DMS114 treated with DMSO at 0.1 percent for 48 hours (cell line): ENCODE measurements around the gene KIF21A.
"Not testable (repeated sequence)": the region's sequence is repeated elsewhere in the genome, so short reads cannot be mapped to it uniquely, and the experiment has no call there.

ENCODE experiments used
- DNase-seq: peaks from one replicate; lab custom pipeline; 2025; ENCODE audit not compliant: unreplicated experiment; lab: John Stamatoyannopoulos, UW

The KIF21A gene

DNA sequence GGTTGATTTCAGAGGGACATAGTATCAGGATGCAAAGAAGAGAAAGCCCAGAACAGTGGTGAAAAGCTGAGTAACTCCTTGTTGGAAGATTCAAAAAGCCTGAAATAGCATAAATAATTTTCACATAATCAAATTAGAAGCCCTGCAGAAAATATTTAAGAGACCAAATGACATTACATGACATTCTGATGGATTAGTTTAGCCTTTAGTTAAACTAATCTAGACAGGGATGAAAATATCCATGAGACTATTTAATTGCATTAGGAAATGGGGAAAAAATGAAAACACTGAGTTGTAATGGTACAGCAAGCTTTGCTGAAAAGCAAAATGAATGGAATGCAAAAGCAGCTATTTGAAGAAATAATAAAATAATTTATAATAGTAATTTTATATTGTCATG, 91.8 kb downstream of the KIF21A start:
- DNase-seq = no peak

DNA sequence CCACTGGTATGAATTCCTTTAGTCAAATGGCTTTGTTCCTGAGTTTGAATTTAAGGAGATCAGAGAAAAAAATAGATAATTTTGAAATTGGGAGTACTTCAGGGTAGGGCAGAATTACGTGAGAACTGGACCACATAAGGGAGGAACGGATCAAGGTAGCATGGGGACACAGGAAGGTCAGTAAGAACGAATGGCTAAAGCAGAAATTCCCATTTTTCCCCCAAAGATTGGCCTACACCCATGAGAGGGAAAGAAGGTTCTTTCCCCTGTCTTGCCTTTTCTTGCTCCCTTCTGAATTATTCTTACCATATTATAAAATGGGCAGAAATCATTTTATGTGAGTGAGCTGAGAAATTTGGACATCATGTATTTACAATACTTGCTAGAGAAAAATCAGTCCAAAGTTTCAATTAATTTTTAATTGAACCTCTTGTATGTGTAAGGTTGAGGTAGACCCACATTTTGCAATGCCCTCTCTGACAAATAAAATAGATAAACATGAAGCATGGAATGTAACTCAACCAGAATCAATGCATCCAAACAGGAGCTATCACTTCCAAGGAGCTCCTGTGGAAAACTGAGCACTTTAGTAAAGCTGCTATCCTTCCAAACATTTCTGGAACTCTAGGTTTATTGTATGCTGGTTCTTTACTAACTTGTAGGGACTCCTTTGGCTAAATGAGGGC, 93.8 kb downstream of the KIF21A start:
- DNase-seq = no peak

DNA sequence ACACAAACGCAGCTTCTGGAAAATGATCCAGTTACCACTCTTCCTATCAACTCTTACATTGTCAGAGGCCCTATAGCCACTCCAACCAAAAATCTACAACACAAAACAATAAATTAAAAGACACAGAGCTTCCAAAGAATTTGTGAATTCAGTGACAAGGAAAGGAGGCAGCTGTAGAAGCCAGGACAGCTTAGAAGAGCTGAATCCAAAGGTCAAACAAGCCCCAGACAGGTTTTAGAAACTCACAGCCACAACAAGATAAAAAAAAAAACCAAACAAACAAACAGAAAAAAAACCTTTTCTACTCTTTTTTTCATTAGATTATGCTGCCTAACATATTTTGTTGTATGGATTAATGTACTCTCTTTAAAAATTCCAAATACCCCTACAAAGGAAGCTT, 94.4 kb downstream of the KIF21A start:
- no peak for DNase-seq

DNA sequence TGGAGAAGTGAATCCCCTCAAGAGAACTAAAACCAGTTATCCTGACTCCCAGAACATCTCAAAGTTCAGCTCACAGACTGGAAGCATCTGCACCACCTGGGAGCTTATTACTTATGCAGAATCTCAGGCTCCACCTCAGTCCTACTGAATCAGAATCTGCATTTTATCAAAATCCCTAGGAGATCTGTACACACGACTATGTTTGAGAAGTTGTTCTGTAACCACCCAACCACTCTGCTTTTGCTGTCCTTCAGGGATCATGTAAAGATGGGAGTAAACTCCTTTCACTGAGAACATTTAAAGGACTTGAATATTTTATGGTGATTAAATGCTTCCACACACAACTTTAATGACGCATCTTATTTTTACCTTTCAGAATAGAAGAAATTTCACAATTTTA, 98.0 kb downstream of the KIF21A start:
- no peak for DNase-seq

DNA sequence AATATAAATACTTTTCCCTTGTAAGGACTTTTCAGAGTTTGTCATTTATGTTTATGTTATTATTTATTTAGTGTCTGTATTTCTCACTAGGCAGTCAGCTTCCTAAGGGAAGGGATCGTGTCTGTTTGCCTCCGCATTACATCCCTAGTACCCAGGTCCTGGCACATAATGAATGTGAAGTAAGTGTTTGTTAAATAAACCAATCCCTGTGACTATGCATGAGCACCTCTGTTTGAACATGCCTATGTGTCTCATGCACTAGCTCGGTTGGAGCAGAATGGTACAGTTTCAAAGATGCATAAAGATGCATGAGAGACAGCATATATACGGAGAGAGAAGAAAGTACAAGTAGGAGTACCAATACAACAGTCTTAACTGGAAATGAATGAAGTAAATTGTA, 99.3 kb downstream of the KIF21A start:
- DNase-seq = no peak

- DNase-seq = no peak
Measured at GRCh38 chr12:39341761-39342160, 101.2 kb downstream of the KIF21A start.

DNA sequence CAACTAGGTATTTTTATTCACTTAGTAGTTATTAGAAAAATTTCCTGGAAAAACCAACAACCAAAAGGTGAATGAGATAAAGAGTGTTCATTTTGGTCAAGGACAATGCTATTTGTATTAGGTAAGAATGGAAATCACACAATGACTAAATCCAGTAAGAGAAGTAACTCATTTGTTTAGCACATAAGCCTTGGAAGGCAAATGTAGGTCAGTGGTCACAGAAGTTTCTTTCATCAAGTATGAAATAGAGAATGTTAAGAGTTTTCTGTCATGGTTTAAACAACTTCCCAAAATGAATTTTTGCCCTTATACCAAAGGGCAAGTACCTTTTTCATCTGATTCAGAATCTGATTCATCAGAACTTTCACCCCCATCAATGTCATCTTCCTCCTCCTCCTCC, 101.7 kb downstream of the KIF21A start:
- no peak for DNase-seq

DNA sequence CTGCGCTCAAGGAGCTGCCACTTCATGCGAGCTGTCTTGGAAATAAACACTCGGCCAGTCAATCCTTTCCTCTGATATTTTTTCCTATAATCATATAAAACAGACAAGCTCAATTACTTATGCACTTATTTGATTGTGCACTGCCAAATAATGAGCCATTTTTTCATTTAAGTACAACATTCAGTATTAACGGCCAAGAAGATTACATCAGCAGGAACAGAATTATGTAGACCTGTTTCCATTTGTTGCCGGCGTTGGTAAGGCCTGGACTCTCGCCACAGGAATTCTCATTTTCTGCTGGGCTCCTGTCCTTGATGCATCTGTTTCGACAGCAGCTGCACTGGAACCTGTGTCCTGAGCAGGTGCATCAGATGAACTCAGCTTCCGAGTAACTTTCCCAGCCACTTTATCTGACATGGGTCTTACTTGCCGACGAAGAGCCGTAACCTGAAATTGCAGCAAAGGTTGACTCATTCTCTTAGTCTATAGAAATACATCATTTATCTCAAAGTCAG, 110.2 kb downstream of the KIF21A start:
- DNase-seq = no peak

DNA sequence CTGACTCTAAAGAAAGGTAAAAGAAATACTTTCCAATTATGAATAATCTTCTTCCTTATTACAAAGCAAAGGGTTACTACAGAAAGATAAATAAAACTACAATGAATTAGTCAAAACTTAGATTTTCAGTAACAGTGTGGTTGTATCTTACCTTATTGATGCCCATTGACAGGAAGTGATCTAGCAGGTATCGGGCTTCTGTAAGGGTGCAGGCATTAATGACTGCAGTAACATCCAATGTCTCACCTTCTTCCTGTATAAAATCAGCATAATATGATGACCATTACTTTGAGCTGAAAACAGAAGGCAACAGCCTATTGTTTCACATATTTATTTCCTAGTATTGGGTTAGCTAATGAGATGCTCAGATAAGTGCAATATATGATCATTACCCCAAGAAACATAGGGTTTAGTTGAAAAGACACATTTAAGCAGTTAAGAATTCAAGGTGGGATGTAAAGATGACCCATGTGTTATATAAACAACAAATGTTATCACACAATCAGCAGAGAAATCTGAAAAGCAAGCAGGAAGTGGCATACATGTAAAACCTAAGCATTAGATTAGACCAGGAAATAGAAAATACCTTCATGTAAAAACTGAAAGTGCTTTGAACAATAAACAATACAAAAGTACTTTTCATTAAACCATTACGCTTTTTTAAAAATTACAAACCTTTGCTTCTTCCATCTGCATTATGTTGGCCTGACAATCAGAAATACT, 111.2 kb downstream of the KIF21A start:
- DNase-seq = no peak

DNA sequence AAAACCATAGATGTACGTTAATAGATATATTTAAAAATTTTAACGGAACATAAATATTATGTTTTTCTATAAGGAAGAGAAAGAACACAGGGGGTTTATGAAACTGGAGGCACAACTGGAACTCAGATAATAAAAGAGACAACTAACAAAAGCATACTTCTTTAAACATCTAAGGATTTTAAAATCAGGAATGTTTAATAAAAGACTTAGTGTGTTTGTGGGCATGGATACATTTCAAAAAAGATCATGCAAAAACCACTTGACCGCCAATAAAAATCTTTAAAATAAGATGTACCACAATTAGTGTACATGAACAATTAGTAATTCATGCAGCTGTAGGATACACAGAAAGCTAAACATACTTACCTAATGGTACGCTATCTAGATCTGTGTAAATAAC, 113.0 kb downstream of the KIF21A start:
- no peak for DNase-seq

- no peak for DNase-seq
Measured at GRCh38 chr12:39329018-39329417, 113.9 kb downstream of the KIF21A start.

DNA sequence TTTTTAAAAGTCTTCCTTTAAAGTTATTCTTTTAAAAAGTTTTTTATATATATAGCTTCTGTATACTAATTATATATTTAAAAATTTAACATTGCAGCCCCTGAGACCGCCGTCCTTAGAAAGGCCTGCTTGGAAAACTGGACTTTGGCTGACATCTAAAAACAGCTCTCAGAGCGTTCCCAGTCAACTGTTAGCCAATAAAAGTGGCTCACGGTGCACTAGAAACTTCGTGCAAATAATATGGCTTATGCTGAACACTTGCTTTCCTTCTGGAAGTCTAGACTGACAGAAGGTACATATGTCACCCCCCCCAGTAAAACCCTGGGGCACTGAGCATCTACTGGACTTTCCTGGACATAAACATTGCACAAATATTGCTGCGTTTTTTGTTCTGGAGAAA, 115.0 kb downstream of the KIF21A start:
- DNase-seq = no peak

DNA sequence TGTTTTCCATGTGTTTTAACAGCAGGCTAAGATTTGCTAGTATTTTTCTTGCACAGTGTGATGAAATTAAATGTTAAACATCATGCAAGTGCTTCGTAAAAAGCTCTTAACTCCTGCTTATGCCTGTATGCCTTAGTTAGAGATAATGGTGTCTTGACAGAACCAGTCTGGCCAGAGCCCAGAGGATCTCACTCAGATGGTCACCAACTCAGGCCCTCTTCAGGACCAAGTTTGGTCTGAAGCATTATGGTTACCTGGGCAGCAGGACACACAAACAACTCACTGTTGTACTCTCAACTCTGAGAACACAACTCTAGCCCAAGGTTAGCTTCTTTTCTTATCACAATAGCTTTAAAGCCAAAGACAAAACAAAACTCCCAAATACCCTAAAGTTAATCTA, 115.4 kb downstream of the KIF21A start:
- DNase-seq = no peak

DNA sequence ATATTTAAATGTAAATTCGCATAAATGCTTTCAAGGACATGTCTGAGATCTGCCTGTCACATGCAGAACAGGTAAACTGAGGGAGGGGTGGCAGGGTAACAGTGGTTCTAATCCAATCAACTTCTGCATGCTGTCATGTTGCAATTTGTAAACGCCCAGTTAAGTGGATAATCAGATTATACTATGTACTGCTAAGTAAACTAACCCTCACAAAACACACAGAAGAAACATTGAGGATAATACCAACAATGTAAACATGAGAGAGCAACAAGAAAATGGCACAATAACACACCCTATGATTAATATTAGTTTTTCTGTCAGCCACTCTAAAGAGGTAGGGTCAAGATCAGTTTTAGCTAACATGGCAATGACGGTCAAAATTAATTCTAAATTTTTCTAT, 123.7 kb downstream of the KIF21A start:
- DNase-seq = no peak

- DNase-seq = no peak
Measured at GRCh38 chr12:39314547-39314946, 128.4 kb downstream of the KIF21A start.

GRCh38 chr12:39309516-39309915, 133.4 kb downstream of the KIF21A start:
- no peak for DNase-seq

DNA sequence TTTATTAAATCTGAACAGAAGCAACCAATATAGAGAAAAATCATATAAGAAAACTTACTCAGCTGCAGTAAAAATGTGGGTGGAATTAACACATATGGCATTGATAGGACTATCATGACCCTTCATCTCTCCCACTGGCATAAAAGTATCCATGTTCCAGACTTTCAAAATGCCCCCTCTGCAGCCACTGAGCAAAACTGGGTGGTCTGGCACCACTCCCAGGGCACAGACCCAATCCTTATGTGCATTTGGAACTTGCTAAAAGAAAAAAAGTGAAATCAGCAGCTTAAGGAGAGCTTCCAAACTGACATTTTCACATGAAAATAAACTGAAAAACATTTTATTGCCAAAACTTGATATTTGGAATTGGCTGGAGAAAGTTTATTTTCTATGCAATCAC, 141.5 kb downstream of the KIF21A start:
- no peak for DNase-seq

DNA sequence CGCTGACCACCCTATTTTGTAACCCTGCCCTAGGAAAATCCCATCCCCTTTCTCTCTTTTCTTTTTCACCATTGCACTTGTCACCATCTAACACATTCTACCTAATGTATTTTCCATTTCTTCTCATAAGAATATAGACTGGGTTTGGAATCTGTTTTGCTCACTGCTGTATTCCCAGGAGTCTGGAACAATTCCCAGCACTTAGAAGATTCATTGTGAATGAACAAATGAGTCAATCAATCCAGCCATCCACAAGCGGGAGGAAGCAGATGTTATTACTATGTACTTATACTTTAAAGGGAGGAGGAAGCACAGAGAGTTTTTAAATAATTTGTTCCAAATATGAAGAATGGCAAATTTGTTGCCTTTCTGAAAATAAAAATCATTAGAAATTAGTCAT, 142.1 kb downstream of the KIF21A start:
- no peak for DNase-seq

DNA sequence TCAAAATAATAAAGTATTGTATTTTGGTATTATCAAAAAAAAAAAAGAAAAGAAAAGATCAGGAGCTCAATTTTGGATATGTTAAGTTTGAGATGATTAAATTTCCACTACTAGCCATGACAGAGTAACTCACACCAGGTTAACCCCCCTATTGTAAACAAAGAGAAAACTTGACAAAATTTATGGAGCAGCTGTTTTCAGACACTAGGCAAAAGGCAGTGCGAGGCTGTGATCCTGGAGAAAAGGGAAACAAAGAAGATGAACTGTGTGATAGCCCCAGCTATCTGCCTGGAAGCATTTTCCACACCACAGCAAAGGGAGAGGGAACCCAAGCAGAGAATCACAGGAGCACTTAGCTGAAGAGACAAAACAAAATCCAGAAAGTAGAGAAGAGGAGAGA, 145.0 kb downstream of the KIF21A start:
- DNase-seq = no peak

DNA sequence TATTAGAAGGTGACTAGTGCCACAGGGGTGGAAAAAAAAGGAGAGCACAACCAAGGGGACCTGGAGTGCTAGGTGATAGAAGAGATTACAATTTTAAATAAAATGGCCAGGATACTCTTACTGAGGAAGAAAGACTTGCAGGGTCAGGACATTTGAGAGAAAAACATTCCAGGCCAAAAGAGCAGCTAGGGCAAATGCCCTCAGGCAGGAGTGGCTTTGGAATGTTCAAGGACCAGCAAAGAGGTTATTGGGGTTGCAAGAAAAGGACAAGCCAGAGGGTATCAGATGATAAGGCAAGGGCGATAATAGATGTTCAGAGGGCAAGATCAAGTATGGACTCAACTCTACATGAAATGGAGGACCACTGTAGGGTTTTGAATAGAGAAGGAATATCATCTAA, 146.4 kb downstream of the KIF21A start:
- DNase-seq = no peak

GRCh38 chr12:39295593-39295992, 147.3 kb downstream of the KIF21A start:
- DNase-seq = not testable (repeated sequence)

DNA sequence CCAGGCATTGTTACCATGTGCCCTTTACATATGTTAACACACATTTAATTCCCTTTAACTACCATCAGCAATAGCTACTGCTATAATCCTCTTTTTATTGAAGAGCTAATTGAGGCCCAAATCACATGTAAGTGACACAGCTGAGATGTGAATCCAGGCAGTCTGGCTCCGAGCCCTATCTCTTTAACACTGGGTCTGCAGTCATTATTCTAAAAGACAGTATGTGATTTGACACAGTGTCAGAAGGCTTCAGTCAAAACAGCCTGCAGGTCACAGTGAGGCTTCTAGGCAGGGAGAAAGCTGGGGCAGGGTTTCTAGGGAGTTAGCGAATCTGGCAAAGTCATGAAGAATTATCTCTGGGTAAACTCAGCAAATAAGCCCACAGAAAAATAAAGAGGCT, 148.2 kb downstream of the KIF21A start:
- DNase-seq = no peak
